Common myeloid progenitor, CD34-positive (primary cell): ENCODE results near the gene ZFP91.
A peak's percentile ranks its signal among the peaks of the same experiment; 100 is the strongest.

Experiments
- CTCF ChIA-PET: fragments of 350-600 bp; sonication (Branson Sonifier 250); formaldehyde crosslinking; loops from one replicate; lab custom pipeline; 2021; ENCODE audit warnings: antibody characterized with exemption; lab: Charles Lee
- POLR2A ChIA-PET: fragments of 350-600 bp; sonication (Branson Sonifier 250); formaldehyde crosslinking; loops from one replicate; lab custom pipeline; 2021; ENCODE audit warnings: antibody characterized with exemption; lab: Charles Lee
- DNase-seq, 3 donors: peaks; one replicate each; pipeline versions ENCODE4 v3.0.0 to v3.0.0-alpha.2; 2013
- H3K27ac ChIP-seq, 2 experiments: 1 replicate in 1 of 2; 2 replicates in 1 of 2; pipeline ENCODE4 v1.7.0; 2013; ENCODE audit warnings: inconsistent platforms in 2 of 2, low read length in 2 of 2, mild to moderate bottlenecking in 2 of 2, low read depth in 1 of 2, moderate library complexity in 1 of 2; ENCODE audit not compliant: severe bottlenecking in 2 of 2, insufficient read depth in 1 of 2, poor library complexity in 1 of 2
- H3K27me3 ChIP-seq, 5 experiments: replicated peaks in 2 of 5; 1 replicate in 3 of 5; 2 replicates in 2 of 5; pipeline versions ENCODE4 v1.6.1 to v1.7.0; 2013; ENCODE audit warnings: low read length in 4 of 5, mild to moderate bottlenecking in 2 of 5, moderate library complexity in 2 of 5, inconsistent platforms in 1 of 5; ENCODE audit not compliant: insufficient read depth in 5 of 5, control insufficient read depth in 4 of 5
- H3K36me3 ChIP-seq, 4 experiments: 1 replicate in 2 of 4; 2 replicates in 2 of 4; pipeline versions ENCODE4 v1.6.1 to v1.7.0; 2013; ENCODE audit warnings: low read length in 3 of 4, control low read depth in 1 of 4, mild to moderate bottlenecking in 1 of 4; ENCODE audit not compliant: control insufficient read depth in 4 of 4, insufficient read depth in 4 of 4
- H3K4me1 ChIP-seq, 4 experiments: 1 replicate in 3 of 4; 2 replicates in 1 of 4; pipeline versions ENCODE4 v1.6.1 to v1.7.1; 2013; ENCODE audit warnings: low read length in 3 of 4, mild to moderate bottlenecking in 3 of 4, control low read depth in 1 of 4, inconsistent platforms in 1 of 4, moderate library complexity in 1 of 4; ENCODE audit not compliant: control insufficient read depth in 4 of 4, insufficient read depth in 4 of 4; ENCODE audit errors: control extremely low read depth in 1 of 4
- H3K4me3 ChIP-seq, 7 experiments: 1 replicate in 4 of 7; 2 replicates in 3 of 7; pipeline versions ENCODE4 v1.5.1 to v1.7.0; 2013; ENCODE audit warnings: mild to moderate bottlenecking in 7 of 7, low read length in 6 of 7, moderate library complexity in 6 of 7, inconsistent platforms in 2 of 7, low read depth in 2 of 7, control low read depth in 1 of 7; ENCODE audit not compliant: insufficient read depth in 4 of 7, control insufficient read depth in 1 of 7; ENCODE audit errors: extremely low read depth in 1 of 7
- H3K9me3 ChIP-seq, 5 experiments: 1 replicate in 4 of 5; 2 replicates in 1 of 5; pipeline versions ENCODE4 v1.6.1 to v1.7.1; 2013; ENCODE audit warnings: low read length in 4 of 5, mild to moderate bottlenecking in 2 of 5, inconsistent platforms in 1 of 5, low read depth in 1 of 5, moderate library complexity in 1 of 5; ENCODE audit not compliant: control insufficient read depth in 4 of 5, insufficient read depth in 2 of 5; ENCODE audit errors: control extremely low read depth in 1 of 5
- WGBS: methylation state at CpG from one replicate; pipeline ENCODE4 v1.1.5; 2013; ENCODE audit not compliant: insufficient coverage; 5-methylcytosine and 5-hydroxymethylcytosine counted together

ZFP91 gene

GRCh38 chr11:58609723-58610122 lies 30.9 kb downstream of the ZFP91 start:
- WGBS, result 84% methylated on average over 8 of the region's 8 CpGs
- Histone ChIP-seq H3K27me3 (no peaks in the 10 kb centered on the region), H3K4me3 (no peak overlapping the region), H3K4me1 (peaks cover 0 to 5% (median 0%) of the 10 kb centered on the region in 4 experiments), H3K36me3 (peaks cover 23 to 49% (median 38%) of the 10 kb centered on the region in 4 experiments), H3K9me3 (no peaks in the 10 kb centered on the region), H3K27ac (peak overlapping the region in 1 of 2 experiments; percentile 12)
- POLR2A ChIA-PET, result no interaction called here
- peak in 1 of 3 donors; percentile 18 for DNase-seq
- CTCF ChIA-PET, result interaction anchor here (1.4 to 4.1 kb wide), 3 partner anchors 12 to 41 kb away, joined by 3 to 19 read pairs (median 4); no protein-coding TSS in a partner anchor

- Histone ChIP-seq H3K4me1 (no peaks in the 10 kb centered on the region), H3K27me3 (no peaks in the 10 kb centered on the region), H3K27ac (no peak overlapping the region), H3K4me3 (no peak overlapping the region), H3K36me3 (peaks cover 40 to 82% (median 64%) of the 10 kb centered on the region in 4 experiments), H3K9me3 (no peaks in the 10 kb centered on the region)
- WGBS, result 100% methylated on average over 1 of the region's 2 CpGs
- ChIA-PET CTCF (interaction anchor here (0.7 to 4.1 kb wide), 3 partner anchors 16 to 45 kb away, joined by 3 to 19 read pairs (median 3); no protein-coding TSS in a partner anchor), POLR2A (no interaction called here)
- no peak for DNase-seq
Observed at GRCh38 chr11:58613228-58613627, 34.4 kb downstream of the ZFP91 start.

- Histone ChIP-seq H3K27me3 (no peaks in the 10 kb centered on the region), H3K9me3 (no peaks in the 10 kb centered on the region), H3K27ac (no peak overlapping the region), H3K4me3 (no peak overlapping the region), H3K36me3 (peaks cover 44 to 96% (median 76%) of the 10 kb centered on the region in 4 experiments), H3K4me1 (no peaks in the 10 kb centered on the region)
- POLR2A ChIA-PET, result no interaction called here
- no peak for DNase-seq
- CTCF ChIA-PET, result no interaction called here
- WGBS, result 100% methylated on average over 1 of the region's 1 CpG
Observed at GRCh38 chr11:58615559-58615958, 36.7 kb downstream of the ZFP91 start.

GRCh38 chr11:58616594-58616993 lies 37.7 kb downstream of the ZFP91 start:
- no peak overlapping the region for H3K27ac ChIP-seq
- peaks cover 44 to 92% (median 68%) of the 10 kb centered on the region in 4 experiments for H3K36me3 ChIP-seq

GRCh38 chr11:58617976-58618557 lies 39.2 kb downstream of the ZFP91 start:
- ChIA-PET POLR2A (no interaction called here), CTCF (interaction anchor here (0.7 to 4.1 kb wide), 12 partner anchors 10 to 56 kb away, joined by 3 to 27 read pairs (median 4); partner anchors contain the start of gene LPXN)
- H3K9me3 ChIP-seq, result no peaks in the 10 kb centered on the region
- 84% methylated on average over 3 of the region's 4 CpGs for WGBS
- peaks cover 41 to 93% (median 66%) of the 10 kb centered on the region in 4 experiments for H3K36me3 ChIP-seq
- peak overlapping the region in 1 of 2 experiments; percentile 27 for H3K27ac ChIP-seq
- peak; percentile 24 to 50 (median 46) for DNase-seq
- no peaks in the 10 kb centered on the region for H3K27me3 ChIP-seq
- no peaks in the 10 kb centered on the region for H3K4me1 ChIP-seq
- H3K4me3 ChIP-seq, result no peak overlapping the region

More at GRCh38 chr11:58616594-58616993, 37.7 kb downstream of the ZFP91 start:
- Histone ChIP-seq H3K27me3 (no peaks in the 10 kb centered on the region), H3K4me3 (no peak overlapping the region), H3K4me1 (no peaks in the 10 kb centered on the region), H3K9me3 (no peaks in the 10 kb centered on the region)
- DNase-seq, result no peak
- 100% methylated on average over 2 of the region's 4 CpGs for WGBS
- CTCF ChIA-PET, result interaction anchor here (4.1 kb wide), 1 partner anchor 13 kb away, joined by 27 read pairs; no protein-coding TSS in a partner anchor
- POLR2A ChIA-PET, result no interaction called here

GRCh38 chr11:58621586-58622262 lies 42.9 kb downstream of the ZFP91 start:
- Histone ChIP-seq H3K9me3 (no peaks in the 10 kb centered on the region), H3K27me3 (no peaks in the 10 kb centered on the region), H3K27ac (no peak overlapping the region), H3K4me3 (no peak overlapping the region), H3K4me1 (peaks cover 0 to under 1% (median 0%) of the 10 kb centered on the region in 4 experiments), H3K36me3 (peaks cover 27 to 90% (median 60%) of the 10 kb centered on the region in 4 experiments)
- ChIA-PET POLR2A (no interaction called here), CTCF (interaction anchor here (1.0 to 1.8 kb wide), 4 partner anchors 8 to 98 kb away, joined by 3 to 5 read pairs (median 5); no protein-coding TSS in a partner anchor)
- DNase-seq, result no peak
- WGBS, result no CpG with 5 or more reads among the region's 4 CpGs
